Activated CD8-positive, alpha-beta memory T cell treated with anti-CD3 and anti-CD28 coated beads for 36 hours (primary cell): Measurements from ENCODE around the gene NKD2. TPM values are rescaled to one million over a fixed set of nuclear protein-coding genes. Genes with fewer than 3 reads are reported as not detected.

Experiments
- CTCF ChIA-PET: fragments of 350-600 bp; sonication (Branson Sonifier 250); formaldehyde crosslinking; loops from one replicate; lab custom pipeline; 2021; ENCODE audit warnings: antibody characterized with exemption; lab: Charles Lee
- POLR2A ChIA-PET: fragments of 350-600 bp; sonication (Branson Sonifier 250); formaldehyde crosslinking; loops from one replicate; lab custom pipeline; 2021; ENCODE audit warnings: antibody characterized with exemption; lab: Charles Lee
- total RNA-seq, 2 experiments: library from RNA; stranded (reverse); gene quantifications; one replicate each; pipeline ENCODE4 v1.2.3, GENCODE V29; 2021

NKD2 gene
- total RNA-seq, 2 experiments from 2014 or later = 0.40 to 0.59 TPM

DNA sequence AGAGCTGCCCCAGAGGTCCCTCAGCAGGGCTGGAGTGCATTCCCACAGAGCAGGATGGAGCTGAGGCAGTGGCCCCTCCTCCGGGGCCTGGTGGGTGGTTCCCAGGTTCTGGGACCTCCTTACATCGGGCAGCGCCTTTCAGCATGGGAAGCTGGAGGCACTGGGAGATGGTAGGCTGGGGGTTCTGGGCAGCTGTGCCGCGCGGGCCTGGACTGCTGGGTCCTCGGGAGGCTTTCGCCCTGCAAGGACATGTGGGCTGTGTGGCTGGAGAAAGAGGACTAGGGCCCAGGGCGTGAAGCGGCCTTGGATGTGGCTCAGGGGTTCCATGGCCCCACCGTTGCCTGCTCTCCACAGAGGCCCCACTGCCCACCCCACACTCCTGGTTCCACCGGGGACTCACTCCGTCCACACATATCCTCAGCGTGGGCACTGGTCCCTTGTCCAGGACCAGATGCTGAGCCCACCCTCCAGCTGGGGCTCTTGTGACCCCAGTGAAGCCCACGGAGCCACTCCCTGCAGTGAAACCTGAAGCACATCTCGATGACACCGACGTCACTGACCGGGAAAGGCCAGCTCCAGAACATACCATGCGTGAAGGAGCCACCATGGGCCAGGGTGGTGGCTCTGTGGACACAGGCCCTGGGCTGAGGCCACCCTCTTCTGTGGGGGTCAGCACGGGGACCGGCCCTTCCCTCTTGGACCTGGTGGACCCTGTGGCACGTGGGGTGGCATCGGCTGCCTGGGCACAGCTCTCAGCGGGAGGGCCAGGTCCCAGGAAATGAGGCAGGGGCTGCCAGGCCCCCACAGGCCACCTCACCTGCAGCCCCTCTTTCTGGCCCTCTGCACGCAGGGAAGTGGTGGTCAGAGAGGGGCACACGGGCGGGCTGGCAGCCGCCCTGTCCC is 31.5 kb upstream of the NKD2 start:
- ChIA-PET POLR2A (no interaction called here), CTCF (interaction anchor here (1.0 kb wide), 1 partner anchor 692 kb away, joined by 3 read pairs; no protein-coding TSS in a partner anchor)

DNA sequence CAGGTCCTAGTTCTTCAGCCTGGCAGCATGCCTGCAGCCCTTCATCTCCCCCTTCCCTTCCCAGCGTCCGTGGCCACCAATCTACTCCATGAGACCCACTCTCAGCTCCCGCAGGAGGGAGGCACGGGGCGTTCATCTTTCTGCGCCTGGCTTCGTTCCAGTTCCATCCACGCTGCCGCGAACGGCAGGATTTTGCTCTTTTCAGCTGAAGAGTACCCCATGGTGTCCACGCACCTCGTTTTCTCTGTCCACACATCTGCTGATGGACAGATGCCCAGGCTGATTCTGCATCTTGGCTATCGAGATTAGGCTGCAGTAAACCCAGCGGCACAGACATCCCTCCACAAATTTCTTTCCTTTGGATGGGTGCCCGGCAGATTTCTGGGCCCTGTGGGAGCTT is 30.5 kb upstream of the NKD2 start:
- ChIA-PET CTCF (no interaction called here), POLR2A (no interaction called here)

DNA sequence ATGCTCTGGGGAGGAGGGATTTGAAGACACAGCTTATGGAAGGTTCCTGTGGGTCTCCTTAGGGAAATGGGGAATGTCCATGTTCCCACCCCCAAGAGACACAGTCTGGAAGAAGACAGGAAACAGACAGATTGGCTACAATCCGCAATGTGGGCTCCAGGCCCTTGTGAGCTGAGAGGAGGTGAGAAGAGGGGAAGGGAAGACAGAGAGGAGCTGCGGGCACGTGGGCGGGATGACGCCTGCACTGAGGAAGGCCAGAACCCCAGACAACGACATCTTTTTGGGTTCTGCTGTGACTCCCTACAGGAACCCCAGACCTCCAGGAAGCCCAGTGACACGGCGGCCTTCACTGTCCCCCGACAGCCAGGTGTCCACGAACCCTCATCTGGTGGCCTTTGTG is 29.9 kb upstream of the NKD2 start:
- CTCF ChIA-PET = no interaction called here
- POLR2A ChIA-PET = no interaction called here

DNA sequence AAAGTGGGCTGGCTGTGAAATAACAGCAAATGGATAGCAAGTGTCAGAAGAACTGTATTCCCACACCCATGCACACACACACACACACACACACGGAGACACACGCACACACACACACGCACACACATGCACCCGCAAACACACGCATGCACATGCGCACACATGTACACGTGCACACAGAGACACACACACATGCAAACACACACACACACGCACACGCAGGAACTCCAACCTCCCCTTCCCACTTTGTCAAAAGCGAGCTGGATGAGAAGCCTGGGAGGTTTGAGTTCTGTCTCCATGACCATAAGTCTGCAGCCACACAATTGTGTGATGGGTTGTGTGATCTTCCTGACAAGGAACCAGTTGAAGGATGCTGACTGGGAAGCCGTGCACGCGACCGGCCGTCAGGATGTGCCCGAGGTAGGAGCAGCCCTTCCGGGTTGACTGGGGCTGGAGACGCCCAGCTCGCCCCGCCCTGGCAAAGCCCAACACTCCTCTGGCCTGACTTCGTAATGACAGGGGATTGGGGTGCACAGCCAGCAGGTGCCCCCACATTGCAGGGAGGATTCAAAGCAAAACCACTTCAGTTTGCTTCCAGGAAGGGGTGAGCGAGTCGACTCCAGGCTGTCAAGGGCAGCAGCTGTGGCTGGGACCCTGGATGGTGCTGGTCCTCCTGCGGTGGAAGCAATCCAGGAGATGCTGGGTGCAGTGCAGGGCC is 29.3 kb upstream of the NKD2 start:
- ChIA-PET CTCF (no interaction called here), POLR2A (no interaction called here)

DNA sequence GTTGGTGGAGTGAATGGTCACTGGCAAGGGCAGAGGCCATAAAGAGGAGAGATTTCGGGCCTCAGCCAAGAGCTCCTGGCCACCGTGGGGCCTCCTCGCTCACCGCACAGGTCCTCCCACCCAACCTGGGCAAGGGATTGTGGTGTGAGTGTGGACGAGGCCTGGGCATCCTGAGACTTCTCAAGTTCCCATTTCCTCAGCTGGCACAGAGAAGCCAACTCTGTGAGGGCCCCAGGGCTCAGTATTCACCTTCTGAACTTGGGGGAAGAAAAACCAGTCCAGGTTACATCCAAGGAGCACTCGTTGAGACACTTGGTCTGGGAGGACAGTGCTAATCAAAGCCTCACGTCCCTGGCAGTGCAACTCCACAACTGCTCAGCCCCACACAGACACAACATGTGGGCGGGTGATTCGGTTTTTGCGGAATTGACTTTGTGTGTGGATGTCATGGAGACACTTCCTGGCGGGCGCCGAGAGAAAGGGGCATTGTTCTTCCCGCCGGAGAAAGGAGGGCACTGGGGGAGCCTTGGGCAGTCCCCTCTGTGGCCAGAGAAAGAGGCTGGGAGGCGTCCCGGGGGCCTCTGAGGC is 28.5 kb upstream of the NKD2 start:
- CTCF ChIA-PET = no interaction called here
- POLR2A ChIA-PET = no interaction called here

DNA sequence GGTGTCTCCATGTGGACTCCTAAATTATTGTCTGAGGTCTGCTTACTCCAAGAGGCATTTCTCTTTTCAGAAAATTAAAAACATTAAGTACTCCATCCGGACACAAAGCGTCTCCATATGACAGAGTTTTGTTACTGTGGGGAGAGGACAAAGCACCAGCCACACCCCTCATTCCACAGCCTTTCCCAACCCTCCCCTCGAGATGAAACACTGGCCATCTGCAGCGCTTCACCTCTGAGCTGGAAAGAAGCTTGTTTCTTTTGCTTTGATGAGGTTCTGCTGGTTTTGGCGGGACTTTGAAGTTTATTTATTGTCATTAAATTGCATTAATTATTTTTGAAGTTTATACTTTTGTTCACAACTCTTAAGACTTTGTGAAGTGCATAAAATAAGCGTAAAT is 27.6 kb upstream of the NKD2 start:
- POLR2A ChIA-PET = no interaction called here
- CTCF ChIA-PET = no interaction called here

DNA sequence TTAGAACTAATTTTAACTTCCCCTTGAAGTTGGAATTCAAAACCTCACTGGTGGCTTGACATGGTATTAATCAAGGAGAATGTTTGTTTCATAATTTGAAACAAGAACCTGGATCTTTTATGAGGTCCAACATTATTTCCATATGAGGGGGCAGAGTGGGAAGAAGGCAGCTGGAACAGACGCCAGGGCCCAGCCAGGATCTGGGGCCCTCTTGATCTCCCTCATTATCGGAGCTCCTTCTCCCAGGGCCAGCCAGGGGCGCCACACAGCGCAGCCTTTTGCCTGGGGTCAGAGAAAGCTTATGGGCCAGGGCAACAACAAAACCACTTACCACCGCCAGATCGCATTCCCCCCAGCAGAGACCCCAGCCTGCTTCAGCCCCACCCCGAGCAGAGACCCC is 27.1 kb upstream of the NKD2 start:
- POLR2A ChIA-PET = no interaction called here
- CTCF ChIA-PET = no interaction called here

DNA sequence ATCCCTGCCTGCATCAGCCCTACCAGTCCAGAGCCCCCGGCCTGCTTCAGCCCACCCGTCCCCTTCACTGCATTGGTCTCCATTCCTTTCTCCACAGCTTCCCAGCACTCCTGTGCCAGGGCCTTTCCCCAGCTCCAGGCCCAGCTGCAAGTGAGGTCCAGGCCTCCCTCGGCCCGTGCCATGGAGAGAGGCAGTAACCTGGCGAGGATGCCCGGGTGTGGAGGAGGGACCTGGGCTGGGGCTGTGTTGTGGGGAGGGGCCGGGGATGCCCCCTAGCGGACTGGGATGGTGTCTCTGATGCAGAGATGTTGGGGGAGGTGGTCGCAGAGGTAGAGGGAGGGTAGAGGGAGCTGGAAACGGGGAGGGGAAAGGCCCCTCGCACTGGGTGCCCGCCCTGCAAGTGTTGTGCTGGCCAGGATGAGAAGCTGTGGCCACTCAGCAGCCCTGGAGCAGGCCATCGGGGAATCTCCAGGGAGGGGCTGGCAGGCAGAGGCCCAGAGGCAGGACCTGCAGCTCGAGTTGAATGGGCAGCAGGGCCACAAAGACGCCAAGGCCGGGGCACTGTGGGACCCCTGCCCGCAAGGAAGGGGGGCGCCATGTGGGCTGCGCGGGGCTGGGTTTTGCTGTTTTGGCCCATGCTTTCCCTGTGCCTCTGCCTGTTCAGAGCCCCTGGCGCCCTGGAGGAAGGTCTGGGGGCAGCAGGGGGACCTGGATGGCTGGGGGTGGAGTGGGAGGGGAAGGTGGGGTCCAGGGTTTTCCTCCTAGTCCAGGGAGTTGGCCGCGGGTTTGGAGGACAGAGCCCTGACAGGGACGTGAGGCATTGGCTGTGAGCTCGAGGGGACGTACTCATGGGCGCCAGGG is 26.0 kb upstream of the NKD2 start:
- POLR2A ChIA-PET = no interaction called here
- CTCF ChIA-PET = interaction anchor here (0.7 kb wide), 1 partner anchor 136 kb away, joined by 4 read pairs; no protein-coding TSS in a partner anchor

DNA sequence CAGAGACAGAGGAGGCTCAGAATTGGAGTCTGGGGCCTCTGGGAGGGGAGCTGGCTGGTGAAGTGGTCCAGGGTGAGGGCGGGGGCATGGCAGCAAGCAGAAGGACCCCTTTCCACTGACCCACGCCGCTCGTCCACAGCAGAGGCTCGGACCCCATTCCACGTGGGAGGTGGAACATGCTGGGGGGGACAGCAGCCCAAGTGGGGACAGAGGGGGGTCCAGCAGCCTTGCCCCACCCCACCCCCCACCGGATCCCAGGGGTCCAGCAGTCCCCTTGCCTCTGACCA is 25.4 kb upstream of the NKD2 start:
- POLR2A ChIA-PET = no interaction called here
- CTCF ChIA-PET = no interaction called here

DNA sequence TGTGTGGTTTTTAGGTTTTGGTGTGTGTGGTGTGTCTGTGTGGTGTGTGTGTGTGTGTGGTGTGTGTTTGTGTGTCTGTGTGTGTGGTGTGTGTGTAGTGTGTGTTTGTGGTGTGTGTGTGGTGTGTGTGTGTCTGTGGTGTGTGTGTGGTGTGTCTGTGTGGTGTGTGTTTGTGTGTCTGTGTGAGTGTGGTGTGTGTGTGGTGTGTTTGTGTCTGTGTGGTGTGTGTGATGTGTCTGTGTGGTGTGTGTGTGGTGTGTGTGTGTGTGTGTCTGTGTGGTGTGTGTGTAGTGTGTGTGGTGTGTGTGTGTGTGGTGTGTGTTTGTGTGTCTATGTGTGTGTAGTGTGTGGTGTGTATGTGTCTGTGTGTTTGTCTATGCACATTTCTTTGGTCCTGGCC is 25.0 kb upstream of the NKD2 start:
- POLR2A ChIA-PET = no interaction called here
- CTCF ChIA-PET = no interaction called here

DNA sequence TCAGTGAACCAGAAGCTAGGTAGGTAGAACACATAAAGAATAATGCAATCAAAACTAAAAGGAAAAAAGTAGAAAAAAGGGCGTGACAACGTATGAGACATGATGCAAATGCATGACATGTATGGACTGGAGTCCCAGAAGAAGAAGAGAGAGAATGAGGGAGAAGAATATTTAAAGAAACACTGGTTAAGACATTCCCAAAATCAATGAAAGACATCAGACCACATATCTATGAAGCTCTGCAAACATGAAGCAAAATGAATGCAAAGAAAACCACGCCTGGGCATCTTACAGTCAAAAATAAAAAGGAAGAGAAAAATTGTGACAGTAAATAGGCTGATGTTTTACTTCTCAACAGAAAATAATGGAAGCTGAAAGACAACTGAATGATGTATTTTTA is 23.8 kb upstream of the NKD2 start:
- ChIA-PET CTCF (no interaction called here), POLR2A (no interaction called here)

DNA sequence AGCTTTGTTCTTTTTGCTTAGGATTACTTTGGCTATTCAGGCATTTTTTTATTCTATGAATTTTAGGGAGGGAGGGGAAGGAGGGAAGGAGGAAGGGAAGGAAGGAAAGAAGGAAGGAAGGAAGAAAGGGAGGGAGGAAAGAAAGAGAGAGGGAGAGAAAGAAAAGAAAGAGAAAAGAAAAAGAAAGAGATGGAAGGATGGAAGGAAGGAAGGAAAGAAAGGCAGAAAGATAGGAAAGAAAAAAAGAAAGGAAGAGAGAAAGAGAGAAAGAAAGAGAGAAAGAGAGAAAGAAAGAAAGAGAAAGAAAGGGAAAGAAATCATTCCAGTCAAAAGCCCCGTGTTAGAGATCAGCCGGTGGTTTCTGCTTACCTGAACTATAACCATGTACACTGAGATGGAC is 20.8 kb upstream of the NKD2 start:
- CTCF ChIA-PET = interaction anchor here (0.7 kb wide), 1 partner anchor 460 kb away, joined by 3 read pairs; no protein-coding TSS in a partner anchor
- POLR2A ChIA-PET = no interaction called here

DNA sequence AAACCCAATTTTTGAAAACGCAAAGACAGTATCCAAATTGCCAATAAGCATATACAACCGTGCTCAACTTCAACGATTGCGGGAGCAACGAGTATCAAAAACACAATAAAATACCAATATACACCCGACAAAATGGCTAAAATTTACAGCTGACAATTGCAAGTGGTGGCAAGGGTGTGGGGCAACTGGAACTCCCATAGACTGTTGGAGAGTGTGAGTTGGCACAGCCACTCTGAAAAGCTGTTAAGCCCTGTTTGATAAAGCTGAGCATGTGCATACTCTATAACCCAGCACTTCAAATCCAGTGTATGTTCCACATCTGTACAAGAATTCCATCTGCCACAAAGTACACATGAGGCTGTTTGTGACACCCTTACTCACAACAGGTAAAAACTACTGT is 20.3 kb upstream of the NKD2 start:
- POLR2A ChIA-PET = no interaction called here
- CTCF ChIA-PET = no interaction called here

DNA sequence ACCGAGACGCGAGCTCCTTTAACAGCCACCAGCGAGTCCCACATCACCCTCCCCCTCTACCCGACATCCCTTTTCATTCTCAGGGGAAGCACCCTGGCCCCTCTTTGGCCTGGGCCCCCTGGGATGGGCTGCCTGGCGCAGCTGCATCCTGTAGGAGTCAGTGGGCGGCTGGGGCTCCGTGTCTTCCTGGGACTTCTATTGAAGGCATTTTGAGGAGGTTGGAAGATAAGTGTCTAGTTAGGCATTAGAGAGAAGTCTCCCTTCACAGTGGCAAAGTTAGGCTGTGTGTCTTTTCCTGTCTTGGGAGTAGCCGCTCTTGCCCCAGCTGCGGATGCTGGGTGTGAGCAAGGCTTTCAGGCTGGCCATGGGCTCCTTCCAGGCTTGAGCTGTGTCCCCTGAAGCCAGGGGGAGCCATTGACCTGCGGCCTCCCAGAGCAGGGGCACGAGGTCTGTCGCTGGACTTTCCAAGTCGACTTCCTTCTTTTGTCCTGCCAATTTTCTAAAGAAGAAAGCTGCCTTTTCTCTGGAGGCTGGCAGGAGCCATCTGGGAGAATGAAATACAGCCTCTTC is 18.6 kb upstream of the NKD2 start:
- ChIA-PET CTCF (no interaction called here), POLR2A (no interaction called here)

DNA sequence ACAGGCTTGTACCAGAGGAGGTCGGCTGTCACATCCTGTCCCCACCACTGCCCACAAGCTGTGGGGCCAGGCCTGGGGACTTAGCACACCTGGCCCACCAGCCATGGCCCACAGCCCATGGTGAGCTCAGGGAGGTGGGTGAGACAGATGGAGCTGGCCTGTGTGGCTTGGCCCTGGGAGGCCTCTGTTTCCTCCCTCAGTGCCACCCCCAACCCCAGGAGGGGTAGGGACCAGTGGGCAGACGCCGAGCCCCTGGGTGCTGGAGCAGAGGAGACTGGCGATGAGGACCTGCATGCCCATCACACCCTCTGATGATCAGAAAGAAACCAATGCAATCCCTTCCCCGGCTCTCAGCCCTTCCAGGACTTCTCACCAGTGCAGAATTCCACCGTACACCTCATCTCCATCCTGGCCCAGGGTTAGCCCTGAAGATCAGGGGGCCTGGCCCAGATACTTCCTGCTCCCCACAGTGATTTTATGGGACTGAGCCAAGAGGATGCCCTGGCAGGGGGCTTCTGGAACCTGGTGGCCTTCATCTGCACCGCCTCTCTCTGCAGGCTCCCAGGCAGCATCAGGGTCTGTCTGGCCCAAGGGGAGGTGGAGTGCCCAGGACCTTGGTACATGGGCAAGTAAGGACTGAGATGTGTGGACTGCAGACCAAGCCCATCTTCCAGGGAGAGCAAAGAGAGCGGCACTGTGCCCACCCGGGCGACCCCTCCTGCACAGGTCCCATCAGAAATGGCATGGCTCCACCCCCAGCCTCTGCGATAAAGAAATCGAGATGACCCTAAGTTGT is 16.9 kb upstream of the NKD2 start:
- ChIA-PET POLR2A (no interaction called here), CTCF (no interaction called here)

DNA sequence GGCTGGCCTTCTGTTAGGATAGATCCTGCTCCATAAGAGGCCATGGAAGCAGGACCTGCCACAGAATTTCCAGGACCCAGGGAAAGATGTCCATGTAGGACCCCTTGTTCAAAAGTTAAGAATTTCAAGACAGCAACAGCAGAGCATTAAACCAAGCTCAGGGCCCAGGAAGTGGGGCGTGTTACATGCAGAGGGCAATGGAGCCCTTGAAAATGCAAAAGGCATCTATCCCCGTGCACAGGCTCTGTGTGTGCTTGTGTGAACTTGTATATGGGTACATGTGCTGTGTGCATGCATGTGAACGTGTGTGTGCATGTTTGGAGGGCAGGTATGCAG is 14.4 kb upstream of the NKD2 start:
- ChIA-PET CTCF (no interaction called here), POLR2A (no interaction called here)

DNA sequence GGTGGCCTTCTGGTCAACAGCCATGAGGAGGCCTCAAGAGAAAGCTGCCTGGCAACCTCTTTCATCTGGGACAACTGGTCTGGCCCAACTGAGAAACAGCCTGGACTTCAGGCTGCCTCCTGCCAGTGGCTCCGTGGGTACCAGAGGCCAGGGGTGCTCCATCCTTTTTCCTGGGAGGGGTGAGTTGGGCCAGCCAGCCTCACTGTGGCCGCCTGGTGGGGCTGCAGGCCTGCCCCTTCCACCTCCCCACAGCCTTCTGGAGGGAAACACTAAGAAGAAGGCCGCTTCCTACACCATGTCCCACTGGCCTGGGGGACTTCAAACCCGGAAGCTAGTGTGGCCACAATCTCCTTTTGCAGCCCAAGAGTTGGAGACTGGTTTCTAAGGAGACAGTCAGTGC is 13.8 kb upstream of the NKD2 start:
- CTCF ChIA-PET = no interaction called here
- POLR2A ChIA-PET = no interaction called here

DNA sequence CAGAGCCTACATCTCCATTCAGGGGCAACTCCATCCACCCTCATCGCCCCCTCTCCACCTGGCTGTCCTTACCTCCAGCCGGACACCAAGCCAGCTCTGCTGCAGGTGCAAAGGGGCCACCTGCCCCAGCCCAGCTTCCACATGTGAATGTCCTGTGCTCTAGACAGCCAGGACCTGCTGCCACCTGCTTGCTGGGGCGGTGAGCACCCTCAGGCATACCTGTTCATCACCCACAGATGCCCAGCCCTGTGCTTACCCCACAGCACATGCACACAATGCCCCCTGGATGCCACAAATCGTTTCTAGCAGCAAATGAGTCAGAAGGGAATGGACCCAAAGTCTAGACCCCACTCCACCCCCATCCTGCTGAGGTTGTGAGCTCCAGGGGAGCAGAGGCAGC is 13.3 kb upstream of the NKD2 start:
- ChIA-PET CTCF (no interaction called here), POLR2A (no interaction called here)

DNA sequence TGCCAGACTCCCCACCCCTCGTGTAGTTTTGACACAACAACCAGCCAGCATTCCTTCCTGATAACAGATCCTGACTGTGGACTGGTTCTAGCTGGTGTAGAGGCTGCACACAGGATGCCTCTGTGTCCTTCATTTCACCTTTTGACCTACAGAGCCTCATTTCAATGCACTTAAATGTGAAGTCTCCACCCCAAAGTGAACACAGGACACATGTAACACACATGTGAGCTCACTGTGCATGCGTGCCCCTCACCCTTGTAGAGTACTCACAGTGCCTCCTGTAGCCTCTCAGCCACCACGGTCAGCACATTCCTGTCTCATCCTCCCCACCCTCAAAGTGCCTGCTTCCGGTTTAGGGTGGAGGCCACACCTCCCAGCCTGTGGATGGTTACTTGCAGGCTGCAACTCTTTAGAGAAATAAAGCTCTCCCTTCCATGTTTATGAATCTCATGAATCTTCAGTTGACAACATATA is 11.6 kb upstream of the NKD2 start:
- POLR2A ChIA-PET = no interaction called here
- CTCF ChIA-PET = no interaction called here
